BE2C (cell line): ENCODE results near the gene MYO9B.
"Not testable (repeated sequence)": the region's sequence is repeated elsewhere in the genome, so short reads cannot be mapped to it uniquely, and the experiment has no call there.

Source experiments
- DNase-seq: peaks from one replicate; pipeline ENCODE4 v3.0.0-alpha.2; 2020
- H3K27me3 ChIP-seq: fragments of 250-450 bp; sonication (Bioruptor Pico); 2 replicates; pipeline ENCODE4 v1.5.1; 2020; ENCODE audit warnings: mild to moderate bottlenecking
- H3K36me3 ChIP-seq: fragments of 250-450 bp; sonication (Bioruptor Pico); 2 replicates; pipeline ENCODE4 v1.5.1; 2020; ENCODE audit warnings: mild to moderate bottlenecking
- H3K4me1 ChIP-seq: fragments of 250-450 bp; sonication (Bioruptor Pico); 2 replicates; pipeline ENCODE4 v1.5.1; 2020
- H3K4me3 ChIP-seq: 2 replicates; pipeline ENCODE4 v1.5.1; 2011; ENCODE audit warnings: low read depth, low read length
- H3K9me3 ChIP-seq: fragments of 250-450 bp; sonication (Bioruptor Pico); 2 replicates; pipeline ENCODE4 v1.5.1; 2020
- CTCF ChIP-seq: IDR thresholded peaks from 2 replicates; pipeline ENCODE4 v1.5.1; 2012; ENCODE audit warnings: mild to moderate bottlenecking, low read depth, low read length

The MYO9B gene

GRCh38 chr19:17180997-17181702, 105.6 kb downstream of the MYO9B start:
- Histone ChIP-seq H3K27me3 (no peaks in the 10 kb centered on the region), H3K36me3 (no peaks in the 10 kb centered on the region; the same call in 1 of the 2 replicates), H3K4me1 (no peaks in the 10 kb centered on the region), H3K9me3 (no peaks in the 10 kb centered on the region), H3K4me3 (no peak overlapping the region)
- TF ChIP-seq CTCF: no peak
- DNase-seq: no peak

DNA sequence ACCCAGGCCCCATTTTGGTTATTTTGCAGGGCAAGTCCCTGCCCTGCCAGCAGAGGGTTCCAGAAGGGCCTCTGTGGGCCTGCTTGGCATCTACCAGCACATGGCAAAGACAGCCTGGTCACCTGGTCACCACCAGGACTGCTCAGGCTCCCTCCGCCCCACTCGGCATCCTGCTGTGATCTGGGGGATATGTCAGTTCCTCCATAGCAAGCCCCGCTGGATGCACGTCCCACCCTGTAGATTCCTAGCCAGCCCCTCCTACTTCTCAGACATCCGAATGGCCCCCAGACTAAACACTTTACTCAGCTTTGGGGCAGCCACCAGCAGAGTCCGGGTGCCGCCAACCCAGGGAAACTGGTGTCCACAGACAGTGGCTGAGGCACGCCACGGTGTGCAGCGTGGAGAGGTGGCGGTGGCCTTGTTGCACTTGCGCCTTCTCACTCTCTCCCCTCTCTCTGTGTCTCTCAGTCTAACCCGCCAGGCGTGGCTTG, 107.7 kb downstream of the MYO9B start:
- DNase-seq: no peak
- Histone ChIP-seq H3K36me3 (peaks cover 4% of the 10 kb centered on the region; the same call in 1 of the 2 replicates), H3K27me3 (no peaks in the 10 kb centered on the region), H3K4me1 (no peaks in the 10 kb centered on the region), H3K4me3 (no peak overlapping the region), H3K9me3 (no peaks in the 10 kb centered on the region)
- no peak for TF ChIP-seq CTCF

DNA sequence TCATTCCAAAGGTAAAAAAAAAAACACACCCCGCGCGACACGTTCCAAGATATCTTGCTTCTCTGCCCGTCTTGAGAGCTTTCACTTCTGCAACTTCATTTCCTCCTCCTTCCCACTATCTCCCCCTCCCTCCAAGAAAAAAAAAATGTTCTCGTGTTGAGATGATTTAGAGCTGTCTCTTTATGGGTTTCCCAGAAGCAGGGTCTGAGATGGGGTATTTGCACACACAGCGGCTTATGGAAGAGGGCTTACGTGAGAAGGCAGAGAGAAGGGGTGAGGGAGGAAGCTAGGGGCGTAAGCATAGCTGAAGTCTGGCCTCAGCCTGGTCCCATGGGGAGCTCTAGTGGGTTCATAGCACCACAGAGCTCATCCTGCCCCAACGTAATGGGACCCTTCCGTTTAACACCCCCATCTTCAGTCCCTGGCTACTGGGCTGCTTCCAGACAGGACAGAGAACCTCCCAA, 108.3 kb downstream of the MYO9B start:
- DNase-seq: no peak
- TF ChIP-seq CTCF: no peak
- Histone ChIP-seq H3K4me3 (no peak overlapping the region), H3K4me1 (no peaks in the 10 kb centered on the region), H3K9me3 (no peaks in the 10 kb centered on the region), H3K27me3 (no peaks in the 10 kb centered on the region), H3K36me3 (peaks cover 4% of the 10 kb centered on the region; the same call in 1 of the 2 replicates)

- no peaks in the 10 kb centered on the region for H3K9me3 ChIP-seq
Measured at GRCh38 chr19:17184371-17184841, 108.8 kb downstream of the MYO9B start.

GRCh38 chr19:17185590-17185989, 110.0 kb downstream of the MYO9B start:
- no peaks in the 10 kb centered on the region for H3K9me3 ChIP-seq
- TF ChIP-seq CTCF: no peak
- peaks cover 4% of the 10 kb centered on the region; the same call in 1 of the 2 replicates for H3K36me3 ChIP-seq

More at GRCh38 chr19:17184371-17184841, 108.8 kb downstream of the MYO9B start:
- no peaks in the 10 kb centered on the region for H3K27me3 ChIP-seq
- no peak for TF ChIP-seq CTCF
- peaks cover 4% of the 10 kb centered on the region; the same call in 1 of the 2 replicates for H3K36me3 ChIP-seq
- no peaks in the 10 kb centered on the region for H3K4me1 ChIP-seq
- H3K4me3 ChIP-seq: no peak overlapping the region
- DNase-seq: no peak

DNA sequence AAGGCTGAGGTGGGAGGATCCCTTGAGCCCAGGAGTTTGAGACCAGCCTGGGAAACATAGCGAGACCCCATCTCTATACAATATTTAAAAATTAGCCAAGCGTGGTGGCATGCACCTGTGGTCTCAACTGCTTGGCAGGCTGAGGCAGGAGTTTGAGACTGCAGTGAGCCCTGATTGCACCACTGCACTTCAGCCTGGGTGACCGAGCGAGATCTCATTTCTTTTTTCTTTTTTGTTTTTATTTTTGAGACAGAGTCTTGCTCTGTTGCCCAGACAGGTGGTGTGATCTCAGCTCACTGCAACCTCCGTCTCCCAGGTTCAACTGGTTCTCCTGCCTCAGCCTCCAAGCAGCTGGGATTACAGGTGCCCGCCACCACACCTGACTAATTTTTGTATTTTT, 116.2 kb downstream of the MYO9B start:
- H3K9me3 ChIP-seq, H3K4me1 ChIP-seq, H3K27me3 ChIP-seq, DNase-seq, H3K4me3 ChIP-seq, H3K36me3 ChIP-seq: not testable (repeated sequence)

More at GRCh38 chr19:17185590-17185989, 110.0 kb downstream of the MYO9B start:
- Histone ChIP-seq H3K27me3 (no peaks in the 10 kb centered on the region), H3K4me1 (no peaks in the 10 kb centered on the region), H3K4me3 (no peak overlapping the region)
- DNase-seq: no peak
